ENCODE measurements around the gene GRK5.

GRCh38 chr10:119460369-119461195 is 253.2 kb downstream of the GRK5 start:
- TF ChIP-seq CTCF (IDR thresholded peaks at IDR 0.05; ENCODE audit: low read length), result no peak
- no peak for TF ChIP-seq EZH2 (optimal IDR thresholded peaks at IDR 0.05; ENCODE audit: low read depth, low read length)
- no peak for TF ChIP-seq EZH2phosphoT487 (IDR thresholded peaks at IDR 0.05; ENCODE audit: low read length)

Data from MM.1S (cell line).